Uterus (tissue), 4 donors: ENCODE results near the gene ILF3. TPM values are rescaled to one million over a fixed set of nuclear protein-coding genes. Genes with fewer than 3 reads are reported as not detected.
"Not testable (repeated sequence)": the region's sequence is repeated elsewhere in the genome, so short reads cannot be mapped to it uniquely, and the experiment has no call there.

Experiments used
- DNase-seq, 2 donors: peaks; one replicate each; pipeline ENCODE4 v3.0.0-alpha.2; 2019 to 2020
- H3K27ac ChIP-seq, 2 donors: fragments of 200-600 bp; sonication (generic); 1 replicate in 1 of 2; 2 replicates in 1 of 2; pipeline ENCODE4 v1.5.1; 2016 to 2018
- H3K27me3 ChIP-seq, 2 donors: fragments of 200-600 bp; sonication (generic); one replicate each; pipeline ENCODE4 v1.5.1; 2018 to 2019; ENCODE audit warnings: control low read depth in 1 of 2
- H3K36me3 ChIP-seq, 2 donors: fragments of 200-600 bp; sonication (generic); one replicate each; pipeline ENCODE4 v1.5.1; 2019; ENCODE audit warnings: control low read depth in 1 of 2
- H3K4me1 ChIP-seq, 2 donors: fragments of 200-600 bp; sonication (generic); one replicate each; pipeline ENCODE4 v1.5.1; 2018 to 2019; ENCODE audit warnings: control low read depth in 1 of 2
- H3K4me3 ChIP-seq, 2 donors: fragments of 200-600 bp; sonication (generic); 1 replicate in 1 of 2; 2 replicates in 1 of 2; pipeline ENCODE4 v1.5.1; 2018 to 2019; ENCODE audit warnings: mild to moderate bottlenecking in 1 of 2
- H3K9me3 ChIP-seq, 2 donors: fragments of 200-600 bp; sonication (generic); one replicate each; pipeline ENCODE4 v1.5.1; 2019; ENCODE audit warnings: control low read depth in 1 of 2
- POLR2A ChIP-seq, 2 donors: fragments of 450-650 bp; IDR thresholded peaks; one replicate each; pipeline ENCODE4 v1.6.1; 2016; ENCODE audit warnings: antibody characterized with exemption in 2 of 2, mild to moderate bottlenecking in 1 of 2, moderate library complexity in 1 of 2
- intact Hi-C: fragments of 100-400 bp; cut with DNase I; formaldehyde crosslinking; loops from one replicate; pipeline ENCODE4 v1.15.1; 2023; ENCODE audit warnings: low total_unique reads
- total RNA-seq, 4 donors: library from RNA; depleted of rRNA in 3 of 4; stranded (reverse); fragments of >200 nt in 3 of 4; gene quantifications; one replicate each; pipeline versions ENCODE4 v1.1.0 to v1.2.4, GENCODE V29; 2014 to 2023
- TF ChIP-seq, protein P1 (sequence below), 4 experiments: fragments of 200-600 bp in 2 of 4; fragments of 450-650 bp in 2 of 4; sonication (generic) in 2 of 4; IDR thresholded peaks; one replicate each; pipeline ENCODE4 v1.5.1; 2016 to 2019; ENCODE audit warnings: antibody characterized with exemption in 4 of 4, mild to moderate bottlenecking in 2 of 4, moderate library complexity in 1 of 4
- donor health status: DM: yes; HTN: yes; CAD: no.

The ILF3 gene
- total RNA-seq, 4 donors from 2014 or later = 57.1 to 282 (median 138) TPM

DNA sequence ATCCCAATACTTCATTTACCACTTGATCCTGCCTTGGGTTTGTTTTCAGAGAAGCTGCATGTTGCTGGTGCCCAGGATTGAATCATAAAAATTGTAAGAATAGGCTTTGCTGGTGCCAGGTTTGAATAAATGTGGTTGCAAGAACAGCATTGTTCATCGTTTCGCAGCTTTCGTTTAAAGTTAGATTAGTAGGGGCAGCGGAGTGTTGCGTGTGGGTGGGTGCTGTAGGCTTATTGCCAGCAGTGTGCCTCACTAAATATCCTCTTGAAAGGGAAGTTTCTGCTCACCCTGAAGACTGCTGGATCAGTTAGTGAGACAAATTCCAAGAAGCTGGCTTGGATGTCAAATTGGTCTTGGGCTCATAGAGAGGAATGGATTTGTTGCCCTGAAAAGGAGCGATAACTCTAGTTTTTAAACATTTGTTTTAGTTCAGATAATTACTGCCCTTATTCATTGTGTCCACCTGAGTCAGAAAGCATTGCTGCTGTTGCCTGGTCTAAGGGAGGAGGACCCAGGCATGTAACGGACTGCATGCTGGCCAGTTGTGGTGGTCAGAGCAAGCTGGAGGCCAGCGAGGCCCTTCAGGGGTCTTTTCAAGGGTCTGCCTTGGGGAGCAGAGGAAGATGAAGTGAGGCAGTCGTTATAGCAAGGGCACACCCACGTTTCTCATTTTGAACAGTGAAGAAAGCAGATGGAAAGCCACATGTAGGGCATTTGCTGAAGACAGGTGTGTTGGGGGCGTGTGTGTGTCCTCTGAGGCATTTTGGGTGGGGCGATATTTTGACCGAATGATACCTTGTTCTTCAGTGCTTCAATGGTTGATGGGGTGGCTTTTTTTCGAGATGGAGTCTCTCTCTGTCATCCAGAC is 8.5 kb downstream of the ILF3 start:
- TF ChIP-seq, protein P1, sequence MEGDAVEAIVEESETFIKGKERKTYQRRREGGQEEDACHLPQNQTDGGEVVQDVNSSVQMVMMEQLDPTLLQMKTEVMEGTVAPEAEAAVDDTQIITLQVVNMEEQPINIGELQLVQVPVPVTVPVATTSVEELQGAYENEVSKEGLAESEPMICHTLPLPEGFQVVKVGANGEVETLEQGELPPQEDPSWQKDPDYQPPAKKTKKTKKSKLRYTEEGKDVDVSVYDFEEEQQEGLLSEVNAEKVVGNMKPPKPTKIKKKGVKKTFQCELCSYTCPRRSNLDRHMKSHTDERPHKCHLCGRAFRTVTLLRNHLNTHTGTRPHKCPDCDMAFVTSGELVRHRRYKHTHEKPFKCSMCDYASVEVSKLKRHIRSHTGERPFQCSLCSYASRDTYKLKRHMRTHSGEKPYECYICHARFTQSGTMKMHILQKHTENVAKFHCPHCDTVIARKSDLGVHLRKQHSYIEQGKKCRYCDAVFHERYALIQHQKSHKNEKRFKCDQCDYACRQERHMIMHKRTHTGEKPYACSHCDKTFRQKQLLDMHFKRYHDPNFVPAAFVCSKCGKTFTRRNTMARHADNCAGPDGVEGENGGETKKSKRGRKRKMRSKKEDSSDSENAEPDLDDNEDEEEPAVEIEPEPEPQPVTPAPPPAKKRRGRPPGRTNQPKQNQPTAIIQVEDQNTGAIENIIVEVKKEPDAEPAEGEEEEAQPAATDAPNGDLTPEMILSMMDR (IDR thresholded peaks at IDR 0.05) = no peak
- TF ChIP-seq POLR2A (IDR thresholded peaks at IDR 0.05) = no peak
- intact Hi-C loops = no loop called here
- Histone ChIP-seq H3K27ac (no peak overlapping the region), H3K4me1 (peaks cover 7 to 17% of the 10 kb centered on the region in 2 donors), H3K4me3 (no peak overlapping the region), H3K27me3 (no peaks in the 10 kb centered on the region), H3K9me3 (no peaks in the 10 kb centered on the region), H3K36me3 (no peaks in the 10 kb centered on the region)
- DNase-seq = no peak

- H3K36me3 ChIP-seq, H3K9me3 ChIP-seq, H3K4me3 ChIP-seq, H3K27ac ChIP-seq, intact Hi-C loops, DNase-seq, H3K27me3 ChIP-seq: not testable (repeated sequence)
- H3K4me1 ChIP-seq = peaks cover 7 to 17% of the 10 kb centered on the region in 2 donors
Observed at GRCh38 chr19:10663252-10663563, 9.1 kb downstream of the ILF3 start.

DNA sequence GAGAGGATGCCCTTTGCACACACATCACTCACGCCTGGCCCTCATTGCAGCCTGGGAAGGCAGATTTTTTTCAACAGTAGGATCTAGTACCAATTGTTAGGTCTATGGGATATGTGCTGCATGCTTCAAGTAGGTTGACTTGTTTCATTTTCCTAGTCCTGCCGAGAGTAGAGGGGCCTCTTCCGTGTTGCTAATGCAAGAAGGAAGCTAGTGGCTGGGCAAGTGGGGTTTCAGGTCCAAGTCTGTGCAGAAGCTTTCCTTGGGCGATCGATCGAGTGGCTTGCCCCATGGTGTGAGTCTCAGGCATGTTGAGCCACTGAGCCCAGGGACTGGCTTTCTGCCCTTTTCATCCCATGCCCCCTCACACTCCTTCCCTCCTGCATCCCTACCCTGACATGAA is 13.7 kb downstream of the ILF3 start:
- TF ChIP-seq POLR2A (IDR thresholded peaks at IDR 0.05) = no peak
- TF ChIP-seq, protein P1 (IDR thresholded peaks at IDR 0.05) = no peak
- Histone ChIP-seq H3K4me1 (peaks cover 0 to 10% of the 10 kb centered on the region in 2 donors), H3K9me3 (no peaks in the 10 kb centered on the region), H3K27me3 (no peaks in the 10 kb centered on the region), H3K4me3 (no peak overlapping the region), H3K36me3 (no peaks in the 10 kb centered on the region), H3K27ac (no peak overlapping the region)
- no peak for DNase-seq
- intact Hi-C loops = no loop called here

DNA sequence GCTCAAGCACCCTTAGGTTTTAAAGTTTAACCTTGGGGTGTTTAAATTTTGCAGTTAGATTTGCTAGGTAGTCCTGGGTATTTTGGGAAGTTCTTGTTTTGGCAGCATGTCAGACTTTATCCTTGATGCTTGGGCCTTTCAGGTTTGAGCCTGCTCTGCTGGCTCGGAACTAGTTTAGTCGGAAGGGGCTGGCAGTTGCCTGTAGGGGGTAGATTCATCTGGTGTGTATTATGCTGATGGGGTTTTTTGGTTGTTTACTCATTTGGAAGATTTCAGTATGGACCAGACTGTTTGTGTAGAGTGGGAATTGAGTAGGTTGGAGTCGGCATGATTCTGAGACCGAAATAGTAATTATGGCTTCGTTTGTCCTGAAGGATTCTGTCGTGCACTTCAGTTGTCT is 15.1 kb downstream of the ILF3 start:
- no peak overlapping the region for H3K4me3 ChIP-seq
- no peak for TF ChIP-seq POLR2A (IDR thresholded peaks at IDR 0.05)
- TF ChIP-seq, protein P1 (IDR thresholded peaks at IDR 0.05) = no peak
- H3K27me3 ChIP-seq = no peaks in the 10 kb centered on the region
- no peak overlapping the region for H3K27ac ChIP-seq
- H3K36me3 ChIP-seq = no peaks in the 10 kb centered on the region
- no peak for DNase-seq
- intact Hi-C loops = no loop called here
- peaks cover 0 to 4% of the 10 kb centered on the region in 2 donors for H3K4me1 ChIP-seq
- H3K9me3 ChIP-seq = no peaks in the 10 kb centered on the region

DNA sequence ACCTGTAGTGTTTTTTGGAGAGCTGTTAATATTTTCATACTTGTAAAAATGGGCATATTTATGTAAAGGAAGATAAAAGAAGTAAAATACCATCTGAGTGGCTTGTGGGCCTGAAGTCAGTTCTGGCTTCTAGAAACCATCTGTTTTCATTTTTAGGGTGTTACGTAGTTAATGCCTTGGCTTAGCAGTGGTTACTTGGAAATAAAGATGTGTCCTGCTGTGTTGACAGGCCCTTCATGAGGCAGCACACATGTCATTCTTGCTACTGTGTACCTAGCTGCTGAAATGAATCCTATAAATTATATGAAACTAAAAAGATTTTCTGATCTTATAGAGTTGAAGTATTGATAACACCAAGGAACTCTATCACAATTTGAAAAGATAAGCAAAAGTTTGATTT is 16.0 kb downstream of the ILF3 start:
- Histone ChIP-seq H3K36me3 (no peaks in the 10 kb centered on the region), H3K27me3 (no peaks in the 10 kb centered on the region), H3K9me3 (no peaks in the 10 kb centered on the region), H3K4me1 (peaks cover 0 to 4% of the 10 kb centered on the region in 2 donors), H3K27ac (no peak overlapping the region), H3K4me3 (no peak overlapping the region)
- intact Hi-C loops = no loop called here
- TF ChIP-seq, protein P1 (IDR thresholded peaks at IDR 0.05) = no peak
- DNase-seq = no peak
